ENCODE results near the gene MAGI3.

MAGI3 gene

GRCh38 chr1:113405573-113405972 is 15.3 kb downstream of the MAGI3 start:
- TF ChIP-seq SIN3A (IDR thresholded peaks at IDR 0.05; ENCODE audit: borderline replicate concordance, insufficient read depth, low read length) = no peak
- TF ChIP-seq FOXP2 (optimal IDR thresholded peaks at IDR 0.05; ENCODE audit: borderline replicate concordance, extremely low read depth, extremely low read length, insufficient read depth) = no peak
- TF ChIP-seq TAF1 (IDR thresholded peaks at IDR 0.05; ENCODE audit: borderline replicate concordance, insufficient read depth, low read length) = no peak
- no peak for TF ChIP-seq POLR2AphosphoS5 (IDR thresholded peaks at IDR 0.05; ENCODE audit: low read depth, low read length)
- TF ChIP-seq, protein P1, sequence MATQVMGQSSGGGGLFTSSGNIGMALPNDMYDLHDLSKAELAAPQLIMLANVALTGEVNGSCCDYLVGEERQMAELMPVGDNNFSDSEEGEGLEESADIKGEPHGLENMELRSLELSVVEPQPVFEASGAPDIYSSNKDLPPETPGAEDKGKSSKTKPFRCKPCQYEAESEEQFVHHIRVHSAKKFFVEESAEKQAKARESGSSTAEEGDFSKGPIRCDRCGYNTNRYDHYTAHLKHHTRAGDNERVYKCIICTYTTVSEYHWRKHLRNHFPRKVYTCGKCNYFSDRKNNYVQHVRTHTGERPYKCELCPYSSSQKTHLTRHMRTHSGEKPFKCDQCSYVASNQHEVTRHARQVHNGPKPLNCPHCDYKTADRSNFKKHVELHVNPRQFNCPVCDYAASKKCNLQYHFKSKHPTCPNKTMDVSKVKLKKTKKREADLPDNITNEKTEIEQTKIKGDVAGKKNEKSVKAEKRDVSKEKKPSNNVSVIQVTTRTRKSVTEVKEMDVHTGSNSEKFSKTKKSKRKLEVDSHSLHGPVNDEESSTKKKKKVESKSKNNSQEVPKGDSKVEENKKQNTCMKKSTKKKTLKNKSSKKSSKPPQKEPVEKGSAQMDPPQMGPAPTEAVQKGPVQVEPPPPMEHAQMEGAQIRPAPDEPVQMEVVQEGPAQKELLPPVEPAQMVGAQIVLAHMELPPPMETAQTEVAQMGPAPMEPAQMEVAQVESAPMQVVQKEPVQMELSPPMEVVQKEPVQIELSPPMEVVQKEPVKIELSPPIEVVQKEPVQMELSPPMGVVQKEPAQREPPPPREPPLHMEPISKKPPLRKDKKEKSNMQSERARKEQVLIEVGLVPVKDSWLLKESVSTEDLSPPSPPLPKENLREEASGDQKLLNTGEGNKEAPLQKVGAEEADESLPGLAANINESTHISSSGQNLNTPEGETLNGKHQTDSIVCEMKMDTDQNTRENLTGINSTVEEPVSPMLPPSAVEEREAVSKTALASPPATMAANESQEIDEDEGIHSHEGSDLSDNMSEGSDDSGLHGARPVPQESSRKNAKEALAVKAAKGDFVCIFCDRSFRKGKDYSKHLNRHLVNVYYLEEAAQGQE (IDR thresholded peaks at IDR 0.05; ENCODE audit: insufficient read depth in 1 of 2, low read depth in 2 of 2, low read length in 2 of 2) = no peak

- TF ChIP-seq, protein P1 (IDR thresholded peaks at IDR 0.05; ENCODE audit: insufficient read depth in 1 of 2, low read depth in 2 of 2, low read length in 2 of 2) = no peak
- no peak for TF ChIP-seq SIN3A (IDR thresholded peaks at IDR 0.05; ENCODE audit: borderline replicate concordance, insufficient read depth, low read length)
- no peak for TF ChIP-seq FOXP2 (optimal IDR thresholded peaks at IDR 0.05; ENCODE audit: borderline replicate concordance, extremely low read depth, extremely low read length, insufficient read depth)
- no peak for TF ChIP-seq TAF1 (IDR thresholded peaks at IDR 0.05; ENCODE audit: borderline replicate concordance, insufficient read depth, low read length)
- TF ChIP-seq POLR2AphosphoS5 (IDR thresholded peaks at IDR 0.05; ENCODE audit: low read depth, low read length) = no peak
Measured at GRCh38 chr1:113409363-113409762, 19.0 kb downstream of the MAGI3 start.

DNA sequence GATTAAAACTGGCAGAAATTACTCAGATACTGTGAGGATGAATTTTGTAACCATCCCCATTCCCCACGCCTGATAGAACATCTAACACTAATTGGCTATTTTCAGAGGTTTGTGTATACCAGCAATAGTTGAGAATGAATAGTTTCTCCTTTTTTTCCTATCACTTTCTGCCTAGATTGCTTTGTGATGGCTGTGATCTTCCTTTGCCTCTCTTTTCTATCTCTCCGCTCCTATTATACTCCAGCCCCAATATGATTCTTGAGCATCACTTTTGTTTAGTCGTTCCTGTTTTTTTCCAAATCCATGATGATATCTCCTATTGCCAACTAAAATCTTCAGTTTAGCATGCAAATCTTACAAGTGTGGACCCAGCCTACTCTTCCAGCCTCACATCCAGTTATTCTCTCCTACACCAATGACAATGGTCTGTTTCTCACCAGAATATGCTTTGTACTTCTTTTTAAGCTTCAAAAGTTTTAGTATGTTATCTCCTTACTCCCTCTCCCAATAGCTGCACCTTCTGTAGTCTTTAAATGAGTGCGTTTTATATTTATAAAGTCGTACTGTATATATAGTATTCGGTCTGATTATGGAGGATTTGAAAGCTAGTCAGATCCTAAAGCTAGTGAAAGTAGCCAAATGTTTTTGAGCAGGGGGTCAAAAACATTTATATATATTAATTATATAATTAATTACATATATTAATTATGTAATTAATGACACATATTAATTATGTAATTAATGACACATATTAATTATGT is 25.2 kb downstream of the MAGI3 start:
- no peak for TF ChIP-seq SIN3A (IDR thresholded peaks at IDR 0.05; ENCODE audit: borderline replicate concordance, insufficient read depth, low read length)
- TF ChIP-seq POLR2AphosphoS5 (IDR thresholded peaks at IDR 0.05; ENCODE audit: low read depth, low read length) = no peak
- no peak for TF ChIP-seq TAF1 (IDR thresholded peaks at IDR 0.05; ENCODE audit: borderline replicate concordance, insufficient read depth, low read length)
- TF ChIP-seq, protein P1 (IDR thresholded peaks at IDR 0.05; ENCODE audit: insufficient read depth in 1 of 2, low read depth in 2 of 2, low read length in 2 of 2) = no peak
- TF ChIP-seq FOXP2 (optimal IDR thresholded peaks at IDR 0.05; ENCODE audit: borderline replicate concordance, extremely low read depth, extremely low read length, insufficient read depth) = no peak

DNA sequence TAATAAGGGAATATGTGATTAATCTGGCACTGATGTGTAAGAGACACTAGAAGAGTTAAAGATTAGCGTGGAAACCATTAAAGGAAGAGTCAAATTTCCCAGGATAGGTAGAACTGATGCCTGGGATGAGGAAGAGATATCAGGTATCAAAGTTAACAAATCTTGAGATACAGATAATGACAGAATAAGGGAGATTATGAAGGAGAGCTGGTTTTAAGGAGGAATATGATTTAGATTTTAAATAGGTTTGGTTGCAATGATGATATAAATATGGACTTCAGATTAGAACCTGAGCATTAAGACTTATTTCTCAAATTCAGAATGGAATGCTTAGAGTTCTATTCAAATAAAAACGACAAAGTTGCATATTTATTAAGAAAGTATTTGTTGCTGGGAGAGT is 26.2 kb downstream of the MAGI3 start:
- no peak for TF ChIP-seq SIN3A (IDR thresholded peaks at IDR 0.05; ENCODE audit: borderline replicate concordance, insufficient read depth, low read length)
- no peak for TF ChIP-seq FOXP2 (optimal IDR thresholded peaks at IDR 0.05; ENCODE audit: borderline replicate concordance, extremely low read depth, extremely low read length, insufficient read depth)
- TF ChIP-seq, protein P1 (IDR thresholded peaks at IDR 0.05; ENCODE audit: insufficient read depth in 1 of 2, low read depth in 2 of 2, low read length in 2 of 2) = no peak
- TF ChIP-seq TAF1 (IDR thresholded peaks at IDR 0.05; ENCODE audit: borderline replicate concordance, insufficient read depth, low read length) = no peak
- no peak for TF ChIP-seq POLR2AphosphoS5 (IDR thresholded peaks at IDR 0.05; ENCODE audit: low read depth, low read length)

Data from PFSK-1 (cell line).